GM12801 (cell line): ENCODE results near the gene SLX4.

Experiments
- TF ChIP-seq, protein P1 (sequence below): IDR thresholded peaks from one replicate; pipeline ENCODE4 v1.5.1; 2011; ENCODE audit warnings: control low read depth; ENCODE audit not compliant: insufficient read length; ENCODE audit errors: extremely low read depth

Gene SLX4

DNA sequence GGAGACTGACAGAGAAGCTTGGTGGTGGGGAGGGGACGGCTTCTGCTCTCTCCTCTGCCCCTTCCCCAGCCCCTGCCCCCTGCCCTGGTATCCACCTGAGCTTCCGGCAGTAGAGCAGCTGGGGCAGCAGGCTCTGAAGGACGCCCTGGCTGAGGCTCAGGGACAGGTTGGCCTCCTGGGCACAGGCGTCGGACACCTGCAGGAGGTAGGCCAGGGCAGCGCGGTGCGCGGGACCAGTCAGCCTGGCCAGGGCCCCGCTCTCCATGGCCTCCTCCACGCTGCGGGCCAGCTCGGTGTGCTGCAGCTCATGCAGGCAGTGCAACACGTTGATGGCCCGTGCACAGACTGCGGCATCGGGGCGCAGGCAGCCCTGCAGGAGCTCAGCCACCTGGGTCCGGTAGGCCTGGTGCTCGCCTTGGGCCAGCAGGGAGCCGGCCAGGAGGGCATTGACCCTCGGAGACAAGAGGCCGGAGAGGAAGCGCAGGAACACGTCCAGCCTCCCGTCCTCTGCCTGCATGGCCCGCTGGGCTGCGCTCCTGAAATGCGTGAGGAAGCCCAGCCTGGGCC lies 48.4 kb downstream of the SLX4 start:
- TF ChIP-seq, protein P1, sequence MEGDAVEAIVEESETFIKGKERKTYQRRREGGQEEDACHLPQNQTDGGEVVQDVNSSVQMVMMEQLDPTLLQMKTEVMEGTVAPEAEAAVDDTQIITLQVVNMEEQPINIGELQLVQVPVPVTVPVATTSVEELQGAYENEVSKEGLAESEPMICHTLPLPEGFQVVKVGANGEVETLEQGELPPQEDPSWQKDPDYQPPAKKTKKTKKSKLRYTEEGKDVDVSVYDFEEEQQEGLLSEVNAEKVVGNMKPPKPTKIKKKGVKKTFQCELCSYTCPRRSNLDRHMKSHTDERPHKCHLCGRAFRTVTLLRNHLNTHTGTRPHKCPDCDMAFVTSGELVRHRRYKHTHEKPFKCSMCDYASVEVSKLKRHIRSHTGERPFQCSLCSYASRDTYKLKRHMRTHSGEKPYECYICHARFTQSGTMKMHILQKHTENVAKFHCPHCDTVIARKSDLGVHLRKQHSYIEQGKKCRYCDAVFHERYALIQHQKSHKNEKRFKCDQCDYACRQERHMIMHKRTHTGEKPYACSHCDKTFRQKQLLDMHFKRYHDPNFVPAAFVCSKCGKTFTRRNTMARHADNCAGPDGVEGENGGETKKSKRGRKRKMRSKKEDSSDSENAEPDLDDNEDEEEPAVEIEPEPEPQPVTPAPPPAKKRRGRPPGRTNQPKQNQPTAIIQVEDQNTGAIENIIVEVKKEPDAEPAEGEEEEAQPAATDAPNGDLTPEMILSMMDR: no peak

DNA sequence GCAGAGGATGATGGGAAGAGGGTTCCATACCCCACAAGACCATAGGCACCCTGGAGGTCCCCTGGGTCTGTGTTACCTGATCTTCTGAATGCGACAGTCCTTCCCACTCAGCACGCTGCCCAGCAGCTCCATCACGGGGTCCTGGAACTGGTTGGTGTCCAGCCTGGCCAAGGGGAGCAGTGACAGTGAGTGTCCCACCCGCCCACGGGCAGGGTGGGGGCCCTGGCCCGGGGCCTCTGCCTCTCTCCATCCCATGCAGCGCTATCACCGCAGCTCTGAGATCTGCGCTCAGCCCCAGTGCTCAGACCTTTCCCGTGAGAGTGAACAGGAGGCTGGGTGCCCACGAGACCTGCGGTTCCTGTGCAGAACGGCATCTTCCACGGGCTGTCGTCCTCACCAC lies 49.8 kb downstream of the SLX4 start:
- TF ChIP-seq, protein P1: no peak

DNA sequence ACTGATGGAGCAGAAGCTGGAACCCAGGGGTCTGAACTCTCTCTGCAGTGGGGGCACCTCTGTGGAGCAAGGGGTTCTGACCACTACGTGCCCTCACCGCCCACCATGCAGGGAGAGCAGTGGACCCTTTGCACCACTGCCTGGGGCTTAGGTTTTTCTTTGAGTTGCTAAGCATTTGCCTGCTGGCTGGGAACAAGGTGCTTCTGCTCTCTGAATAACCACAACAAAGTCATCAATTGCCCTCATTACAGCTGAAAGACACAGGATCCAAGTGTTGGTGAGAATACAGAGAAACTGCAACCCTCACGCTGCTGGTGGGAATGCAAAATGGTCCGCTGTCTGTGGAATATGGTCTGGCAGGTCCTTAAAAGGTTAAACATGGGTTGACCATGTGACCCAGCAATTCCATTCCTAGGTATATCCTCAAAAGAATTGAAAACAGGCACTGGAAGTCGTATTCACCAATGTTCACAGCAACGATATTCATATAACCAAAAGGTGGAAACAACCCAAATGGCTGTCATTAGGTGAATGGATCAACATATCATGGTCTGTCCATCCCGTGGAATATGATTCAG lies 57.0 kb downstream of the SLX4 start:
- TF ChIP-seq, protein P1: no peak

DNA sequence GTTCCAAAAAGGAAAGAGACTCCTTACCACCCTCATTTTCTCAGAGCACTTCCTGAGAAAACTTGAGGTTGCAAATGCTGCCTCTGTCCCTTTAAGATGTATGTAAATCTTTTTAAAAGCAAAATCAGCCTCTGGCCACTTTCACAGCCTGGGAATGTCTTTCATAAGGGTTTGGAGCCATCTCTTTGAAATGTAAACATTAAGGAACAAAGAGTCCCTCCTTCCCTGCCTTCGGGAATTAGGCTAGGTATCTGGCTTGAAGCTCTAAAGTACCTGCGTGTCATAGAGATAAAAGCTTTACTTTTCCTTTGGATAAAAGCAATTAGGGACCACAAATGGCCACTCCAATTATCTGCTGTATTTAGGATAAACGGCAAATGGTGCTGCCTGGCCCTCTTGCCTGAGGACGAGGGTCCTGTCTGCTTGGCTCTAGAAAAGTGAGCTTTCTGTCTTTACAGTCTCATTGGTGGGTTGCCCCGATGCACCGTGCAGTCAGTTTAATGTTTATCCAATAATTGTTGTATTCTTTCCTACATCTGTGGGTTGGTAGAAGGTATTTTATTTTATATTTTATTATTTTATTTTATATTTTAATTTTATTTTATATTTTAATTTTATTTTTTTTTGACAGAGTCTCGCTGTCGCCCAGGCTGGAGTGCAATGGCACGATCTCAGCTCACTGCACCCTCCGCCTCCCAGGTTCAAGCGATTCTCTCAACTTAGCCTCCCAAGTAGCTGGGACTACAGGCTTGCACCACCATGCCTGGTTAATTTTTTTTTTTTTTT lies 58.1 kb downstream of the SLX4 start:
- TF ChIP-seq, protein P1: no peak

DNA sequence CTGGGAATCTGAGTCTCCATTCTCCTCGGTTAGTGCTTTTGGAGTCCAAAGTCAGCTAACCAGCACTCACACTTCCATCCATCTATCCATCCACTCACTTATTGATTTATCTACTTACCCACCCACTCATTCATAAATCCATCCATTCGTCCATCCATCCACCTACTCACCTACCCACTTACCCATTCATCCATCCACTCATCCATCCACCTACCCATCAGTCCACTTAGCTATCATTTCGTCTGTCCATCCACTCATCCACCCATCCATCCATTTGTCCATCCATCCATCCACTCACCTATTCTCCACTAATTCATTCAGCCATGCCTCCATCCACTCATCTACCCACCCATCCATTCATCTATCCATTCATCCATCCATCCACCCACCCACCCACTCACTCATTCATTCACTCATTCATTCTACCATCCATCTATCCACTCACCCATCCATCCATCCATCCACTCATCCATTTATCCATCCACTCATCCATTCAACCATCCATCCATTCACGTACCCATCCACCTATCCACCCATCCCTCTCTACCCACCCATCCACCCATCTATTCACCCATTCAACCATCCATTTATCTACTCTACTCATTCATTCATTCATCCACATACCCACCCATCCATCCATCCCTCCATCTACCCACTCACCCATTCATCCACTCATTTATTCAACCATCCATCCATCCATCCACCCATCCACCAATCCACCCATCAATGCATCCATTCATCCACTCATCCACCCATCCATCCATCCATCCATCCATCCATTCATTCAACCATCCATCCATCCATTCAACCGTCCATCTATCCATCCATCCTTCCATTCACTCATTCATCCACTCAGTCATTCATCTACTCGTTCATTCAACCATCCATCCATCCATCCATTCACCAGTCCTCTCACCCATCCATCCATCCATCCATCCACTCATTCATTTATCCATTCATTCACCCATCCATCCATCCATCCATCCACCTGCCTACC lies 60.3 kb downstream of the SLX4 start:
- TF ChIP-seq, protein P1: no peak

DNA sequence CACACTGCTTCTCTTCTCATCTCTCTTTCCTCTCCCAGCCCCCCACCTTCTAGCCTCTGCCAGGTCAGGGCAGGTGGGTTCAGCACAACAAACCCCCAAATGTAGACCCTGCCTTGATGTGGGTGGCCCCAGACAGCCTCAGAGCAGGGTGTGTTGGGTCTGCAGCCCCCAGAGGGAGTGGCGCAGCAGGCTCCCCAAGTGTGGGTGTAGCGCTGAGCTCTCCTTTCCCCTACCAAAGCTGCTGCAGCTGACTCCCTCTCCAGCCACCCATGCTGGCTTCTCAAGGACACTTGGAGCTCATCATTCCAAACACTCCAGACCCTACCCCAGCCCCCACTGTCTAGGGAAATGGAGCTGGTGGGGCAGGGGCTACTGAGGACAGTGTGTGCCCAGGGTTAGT lies 61.5 kb downstream of the SLX4 start:
- TF ChIP-seq, protein P1: no peak

DNA sequence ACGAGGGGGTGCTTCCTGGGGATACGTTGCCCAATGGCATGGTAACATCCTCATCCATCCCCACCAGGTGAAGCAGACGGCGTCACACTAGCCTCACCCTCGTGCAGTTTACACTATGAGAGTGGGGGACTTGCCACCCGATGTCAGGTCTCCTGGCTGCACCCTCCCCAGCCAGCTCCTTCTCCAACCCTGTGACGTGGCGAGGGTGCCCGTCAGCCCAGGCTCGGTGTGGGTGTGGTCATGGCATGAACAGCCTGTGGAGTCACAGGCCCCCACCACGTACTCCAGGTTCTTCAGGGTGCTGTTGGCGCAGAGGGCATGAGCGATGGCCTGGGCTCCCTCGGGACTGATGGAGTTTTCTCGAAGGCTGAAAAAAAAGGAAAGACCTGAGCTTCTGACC lies 62.5 kb downstream of the SLX4 start:
- TF ChIP-seq, protein P1: no peak
